Measurements from ENCODE around the gene SORCS2. TPM values are rescaled to one million over a fixed set of nuclear protein-coding genes. Genes with fewer than 3 reads are reported as not detected.

The SORCS2 gene
- total RNA-seq, 6 experiments from 2014 or later = 0.18 to 6.2 (median 3.1) TPM

DNA sequence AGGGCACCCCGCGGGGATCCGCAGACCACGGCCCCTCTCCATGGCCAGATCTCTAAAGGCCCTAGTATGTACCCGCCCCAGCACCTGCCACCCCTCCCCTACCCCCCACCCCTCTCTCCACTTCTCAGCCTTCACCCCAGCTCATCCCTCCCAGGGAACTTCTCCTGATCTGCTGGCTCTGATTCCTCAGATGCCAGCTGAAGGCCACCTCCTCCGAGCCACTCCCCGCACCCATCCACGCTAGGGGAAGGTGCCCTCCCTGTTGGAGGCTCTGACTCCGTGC, 230.5 kb downstream of the SORCS2 start:
- Histone ChIP-seq H3K4me3 (no peak overlapping the region), H3K4me1 (no peaks in the 10 kb centered on the region), H3K27ac (no peak overlapping the region), H3K9me3 (no peaks in the 10 kb centered on the region), H3K27me3 (no peaks in the 10 kb centered on the region), H3K36me3 (no peaks in the 10 kb centered on the region)
- intact Hi-C loops (cut with DNase I) = loop anchor here in 1 of 2 donors (10.0 kb wide), 1 partner anchor 48 kb away; no protein-coding TSS in a partner anchor
- no peak for TF ChIP-seq POLR2A (IDR thresholded peaks at IDR 0.05)
- TF ChIP-seq, protein P1, sequence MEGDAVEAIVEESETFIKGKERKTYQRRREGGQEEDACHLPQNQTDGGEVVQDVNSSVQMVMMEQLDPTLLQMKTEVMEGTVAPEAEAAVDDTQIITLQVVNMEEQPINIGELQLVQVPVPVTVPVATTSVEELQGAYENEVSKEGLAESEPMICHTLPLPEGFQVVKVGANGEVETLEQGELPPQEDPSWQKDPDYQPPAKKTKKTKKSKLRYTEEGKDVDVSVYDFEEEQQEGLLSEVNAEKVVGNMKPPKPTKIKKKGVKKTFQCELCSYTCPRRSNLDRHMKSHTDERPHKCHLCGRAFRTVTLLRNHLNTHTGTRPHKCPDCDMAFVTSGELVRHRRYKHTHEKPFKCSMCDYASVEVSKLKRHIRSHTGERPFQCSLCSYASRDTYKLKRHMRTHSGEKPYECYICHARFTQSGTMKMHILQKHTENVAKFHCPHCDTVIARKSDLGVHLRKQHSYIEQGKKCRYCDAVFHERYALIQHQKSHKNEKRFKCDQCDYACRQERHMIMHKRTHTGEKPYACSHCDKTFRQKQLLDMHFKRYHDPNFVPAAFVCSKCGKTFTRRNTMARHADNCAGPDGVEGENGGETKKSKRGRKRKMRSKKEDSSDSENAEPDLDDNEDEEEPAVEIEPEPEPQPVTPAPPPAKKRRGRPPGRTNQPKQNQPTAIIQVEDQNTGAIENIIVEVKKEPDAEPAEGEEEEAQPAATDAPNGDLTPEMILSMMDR (IDR thresholded peaks at IDR 0.05) = no peak
- no peak for ATAC-seq
- WGBS (ENCODE audit: insufficient coverage, low coverage, low lambda C conversion rate, missing lambda C conversion rate) = 86% methylated on average over 8 of the region's 9 CpGs
- DNase-seq = no peak

DNA sequence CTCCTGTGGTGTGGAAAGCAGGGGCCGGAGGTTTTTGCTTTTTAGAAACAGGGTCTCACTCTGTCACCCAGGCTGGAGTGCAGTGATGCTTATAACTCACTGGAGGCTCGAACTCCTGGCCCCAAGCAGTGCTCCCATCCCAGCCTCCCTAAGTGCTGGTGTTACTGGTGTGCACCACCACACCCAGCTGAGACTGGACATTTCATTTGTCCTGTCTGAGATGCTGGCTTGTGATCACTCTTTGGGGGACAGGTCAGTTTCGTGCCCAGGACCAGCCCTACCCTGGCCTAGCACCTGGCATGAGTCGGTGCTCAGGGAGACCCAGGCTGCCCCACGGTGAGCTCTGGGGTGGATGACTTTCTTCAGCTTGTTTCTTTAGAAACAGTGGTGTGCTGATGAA, 231.1 kb downstream of the SORCS2 start:
- H3K9me3 ChIP-seq = no peaks in the 10 kb centered on the region
- H3K4me3 ChIP-seq = no peak overlapping the region
- TF ChIP-seq, protein P1 (IDR thresholded peaks at IDR 0.05) = no peak
- TF ChIP-seq POLR2A (IDR thresholded peaks at IDR 0.05) = no peak
- H3K27me3 ChIP-seq = no peaks in the 10 kb centered on the region
- no peak overlapping the region for H3K27ac ChIP-seq
- H3K36me3 ChIP-seq = no peaks in the 10 kb centered on the region
- ATAC-seq (no peak), DNase-seq (no peak)
- H3K4me1 ChIP-seq = no peaks in the 10 kb centered on the region
- intact Hi-C loops (cut with DNase I) = loop anchor here in 1 of 2 donors (10.0 kb wide), 1 partner anchor 49 kb away; no protein-coding TSS in a partner anchor
- 90% methylated on average over 2 of the region's 5 CpGs for WGBS (ENCODE audit: insufficient coverage, low coverage, low lambda C conversion rate, missing lambda C conversion rate)

DNA sequence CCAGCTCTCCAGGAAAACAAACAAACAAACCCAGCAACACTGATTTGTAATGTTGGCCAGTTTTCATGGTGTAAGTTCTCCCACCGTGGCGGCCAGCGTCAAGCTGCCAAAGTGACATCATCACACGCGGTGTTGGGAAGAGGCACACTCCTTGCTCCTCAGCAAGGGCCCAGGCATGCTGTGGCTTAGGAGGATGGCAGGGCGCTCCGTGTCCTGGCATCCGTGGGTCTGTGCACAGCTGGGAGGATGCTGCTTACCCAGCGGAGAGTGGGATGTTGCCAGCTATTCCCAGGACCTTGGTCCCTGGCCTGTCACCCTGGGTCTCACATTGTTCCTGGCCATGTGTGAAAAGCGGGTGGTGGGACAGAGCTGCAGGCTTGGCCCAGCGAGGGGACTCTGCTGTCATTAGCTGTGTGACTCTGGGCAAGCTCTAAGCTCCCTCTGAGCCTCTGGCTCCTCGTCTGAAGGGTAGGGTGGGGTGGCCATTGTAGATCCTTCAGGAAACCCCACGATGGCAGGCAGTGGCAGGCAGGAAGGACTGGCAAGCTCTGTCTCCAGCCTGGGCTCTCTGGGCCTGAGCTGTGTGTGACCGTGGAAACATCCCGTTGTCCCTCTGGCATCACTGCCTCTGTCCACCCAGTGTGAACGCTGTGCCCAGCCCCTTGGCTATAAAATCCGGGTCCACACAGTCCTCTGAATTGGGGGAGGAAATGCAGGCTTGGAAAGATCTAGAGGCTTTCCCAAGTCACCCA, 231.6 kb downstream of the SORCS2 start:
- ATAC-seq = no peak
- no peaks in the 10 kb centered on the region for H3K4me1 ChIP-seq
- H3K36me3 ChIP-seq = no peaks in the 10 kb centered on the region
- 64% methylated on average over 3 of the region's 17 CpGs for WGBS (ENCODE audit: insufficient coverage, low coverage, low lambda C conversion rate, missing lambda C conversion rate)
- H3K27me3 ChIP-seq = no peaks in the 10 kb centered on the region
- no peak overlapping the region for H3K4me3 ChIP-seq
- no peak for TF ChIP-seq POLR2A (IDR thresholded peaks at IDR 0.05)
- TF ChIP-seq, protein P1 (IDR thresholded peaks at IDR 0.05) = no peak
- H3K27ac ChIP-seq = no peak overlapping the region
- DNase-seq = peak in 2 of 3 donors; percentile 10 to 35
- H3K9me3 ChIP-seq = no peaks in the 10 kb centered on the region
- intact Hi-C loops (cut with DNase I) = loop anchor here in 1 of 2 donors (10.0 kb wide), 1 partner anchor 49 kb away; no protein-coding TSS in a partner anchor

DNA sequence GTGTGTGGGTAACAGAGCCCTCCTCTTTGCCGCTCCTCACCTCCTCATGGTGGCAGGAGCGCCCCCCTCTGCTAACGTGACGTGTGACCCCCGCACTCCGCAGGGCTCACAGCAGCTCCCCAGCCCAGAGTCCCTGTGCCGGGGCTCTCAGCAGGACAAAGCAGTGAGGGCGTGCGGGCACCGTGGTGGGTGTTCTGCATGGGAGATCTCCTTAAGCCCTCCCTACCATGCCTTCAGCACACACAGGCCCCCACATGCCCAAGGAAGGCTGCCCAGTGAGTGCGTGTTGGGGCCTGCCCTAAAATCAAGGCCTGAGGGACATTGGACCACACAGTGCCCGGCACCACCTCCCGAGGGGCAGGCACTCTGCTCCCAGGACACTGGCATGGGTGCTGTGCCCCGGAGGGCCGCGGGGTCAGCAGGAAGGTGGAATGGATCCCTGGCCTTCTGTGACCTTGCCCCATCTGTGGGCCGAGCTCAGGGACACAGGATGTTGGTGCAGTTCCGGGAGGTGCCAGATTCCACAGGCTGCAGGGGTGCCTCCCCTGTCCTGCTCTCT, 232.3 kb downstream of the SORCS2 start:
- Histone ChIP-seq H3K4me1 (no peaks in the 10 kb centered on the region), H3K36me3 (no peaks in the 10 kb centered on the region), H3K27ac (no peak overlapping the region), H3K27me3 (no peaks in the 10 kb centered on the region), H3K9me3 (no peaks in the 10 kb centered on the region), H3K4me3 (no peak overlapping the region)
- WGBS (ENCODE audit: insufficient coverage, low coverage, low lambda C conversion rate, missing lambda C conversion rate) = 70% methylated on average over 4 of the region's 18 CpGs
- ATAC-seq (no peak), DNase-seq (peak in 2 of 3 donors; percentile 5 to 38)
- intact Hi-C loops (cut with DNase I) = loop anchor here in 1 of 2 donors (10.0 kb wide), 1 partner anchor 50 kb away; no protein-coding TSS in a partner anchor
- no peak for TF ChIP-seq POLR2A (IDR thresholded peaks at IDR 0.05)
- TF ChIP-seq, protein P1 (IDR thresholded peaks at IDR 0.05) = no peak

Measured in right lobe of liver (tissue), 6 donors.